Neural progenitor cell (in vitro differentiated cells): ENCODE measurements around the gene SPATA6L.

Source experiments
- EZH2phosphoT487 ChIP-seq: fragments of 200-600 bp; sonication (generic); IDR thresholded peaks from 2 replicates; pipeline ENCODE4 v1.6.1; 2017; ENCODE audit warnings: antibody characterized with exemption
- TF ChIP-seq, protein P1 (sequence below): fragments of 200-600 bp; sonication (generic); IDR thresholded peaks from 2 replicates; pipeline ENCODE4 v1.5.1; 2017; ENCODE audit warnings: antibody characterized with exemption, mild to moderate bottlenecking

DNA sequence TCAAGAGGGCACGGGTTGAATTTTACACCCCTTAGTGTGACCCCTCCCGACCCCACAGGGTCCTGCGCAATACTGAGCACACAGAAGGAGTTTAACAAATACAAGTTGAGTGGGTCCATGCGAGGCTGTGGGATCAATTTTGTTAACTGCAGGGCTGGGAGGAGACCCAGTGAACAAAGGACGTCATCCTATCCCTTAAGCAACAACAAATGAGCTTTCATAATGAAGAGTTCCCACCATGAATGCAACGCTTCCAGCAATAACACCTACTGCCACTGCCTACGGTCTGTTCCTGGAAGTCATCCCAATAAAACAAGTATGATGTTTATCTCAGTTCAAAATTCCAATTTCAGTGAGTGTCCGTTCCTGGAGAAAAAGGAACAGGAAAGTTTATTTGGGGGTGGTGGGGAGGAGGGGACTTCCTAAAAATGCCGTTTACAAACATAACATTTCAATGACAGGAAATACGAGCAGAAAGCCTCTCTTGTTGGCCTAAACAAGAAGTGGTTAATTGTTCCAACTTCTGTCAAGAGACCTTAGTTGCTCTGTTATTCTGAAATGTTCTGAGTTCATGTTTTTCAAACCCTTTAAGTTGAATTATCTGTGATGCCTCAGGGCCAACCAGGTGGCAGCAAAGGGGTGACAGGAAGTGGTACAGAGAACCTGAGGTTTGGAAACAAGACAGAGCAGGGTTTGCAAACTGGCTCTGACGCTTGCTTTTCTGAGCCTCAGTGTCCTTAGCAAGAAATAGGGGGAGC is 69.9 kb downstream of the SPATA6L start:
- TF ChIP-seq, protein P1, sequence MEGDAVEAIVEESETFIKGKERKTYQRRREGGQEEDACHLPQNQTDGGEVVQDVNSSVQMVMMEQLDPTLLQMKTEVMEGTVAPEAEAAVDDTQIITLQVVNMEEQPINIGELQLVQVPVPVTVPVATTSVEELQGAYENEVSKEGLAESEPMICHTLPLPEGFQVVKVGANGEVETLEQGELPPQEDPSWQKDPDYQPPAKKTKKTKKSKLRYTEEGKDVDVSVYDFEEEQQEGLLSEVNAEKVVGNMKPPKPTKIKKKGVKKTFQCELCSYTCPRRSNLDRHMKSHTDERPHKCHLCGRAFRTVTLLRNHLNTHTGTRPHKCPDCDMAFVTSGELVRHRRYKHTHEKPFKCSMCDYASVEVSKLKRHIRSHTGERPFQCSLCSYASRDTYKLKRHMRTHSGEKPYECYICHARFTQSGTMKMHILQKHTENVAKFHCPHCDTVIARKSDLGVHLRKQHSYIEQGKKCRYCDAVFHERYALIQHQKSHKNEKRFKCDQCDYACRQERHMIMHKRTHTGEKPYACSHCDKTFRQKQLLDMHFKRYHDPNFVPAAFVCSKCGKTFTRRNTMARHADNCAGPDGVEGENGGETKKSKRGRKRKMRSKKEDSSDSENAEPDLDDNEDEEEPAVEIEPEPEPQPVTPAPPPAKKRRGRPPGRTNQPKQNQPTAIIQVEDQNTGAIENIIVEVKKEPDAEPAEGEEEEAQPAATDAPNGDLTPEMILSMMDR = no peak
- TF ChIP-seq EZH2phosphoT487 = no peak
